Nephron (organoid): ENCODE data around the gene TCF12.

ENCODE experiments used
- H3K27ac Mint-ChIP-seq, 3 experiments: 2 replicates each; pipeline ENCODE4 v1.8.0; 2020; ENCODE audit warnings: mixed read lengths in 3 of 3, mild to moderate bottlenecking in 2 of 3, moderate library complexity in 1 of 3
- H3K27me3 Mint-ChIP-seq: 2 replicates; pipeline ENCODE4 v1.8.0; 2021; ENCODE audit warnings: low read depth, mild to moderate bottlenecking, moderate library complexity, mixed read lengths
- H3K36me3 Mint-ChIP-seq: 2 replicates; pipeline ENCODE4 v1.8.0; 2020; ENCODE audit warnings: low read depth, mixed read lengths
- H3K4me1 Mint-ChIP-seq: 2 replicates; pipeline ENCODE4 v1.8.0; 2020; ENCODE audit warnings: mixed read lengths
- H3K4me3 Mint-ChIP-seq, 3 experiments: 2 replicates each; pipeline ENCODE4 v1.8.0; 2020; ENCODE audit warnings: mild to moderate bottlenecking in 3 of 3, mixed read lengths in 3 of 3, moderate library complexity in 2 of 3
- H3K9me3 Mint-ChIP-seq: 2 replicates; pipeline ENCODE4 v1.8.0; 2020; ENCODE audit warnings: mixed read lengths
- TF ChIP-seq, protein P1 (sequence below), 3 experiments: fragments of 200-600 bp; sonication (generic); IDR thresholded peaks; one replicate each; pipeline ENCODE4 v1.5.0; 2021; ENCODE audit warnings: antibody characterized with exemption in 3 of 3; ENCODE audit not compliant: unreplicated experiment in 3 of 3

TCF12 gene

GRCh38 chr15:57086857-57087427 is 168.5 kb downstream of the TCF12 start:
- Mint-ChIP-seq H3K27ac (no peak overlapping the region), H3K9me3 (no peaks in the 10 kb centered on the region), H3K27me3 (no peaks in the 10 kb centered on the region), H3K36me3 (peaks cover 4% of the 10 kb centered on the region), H3K4me3 (no peak overlapping the region), H3K4me1 (peaks cover 18% of the 10 kb centered on the region)
- TF ChIP-seq, protein P1, sequence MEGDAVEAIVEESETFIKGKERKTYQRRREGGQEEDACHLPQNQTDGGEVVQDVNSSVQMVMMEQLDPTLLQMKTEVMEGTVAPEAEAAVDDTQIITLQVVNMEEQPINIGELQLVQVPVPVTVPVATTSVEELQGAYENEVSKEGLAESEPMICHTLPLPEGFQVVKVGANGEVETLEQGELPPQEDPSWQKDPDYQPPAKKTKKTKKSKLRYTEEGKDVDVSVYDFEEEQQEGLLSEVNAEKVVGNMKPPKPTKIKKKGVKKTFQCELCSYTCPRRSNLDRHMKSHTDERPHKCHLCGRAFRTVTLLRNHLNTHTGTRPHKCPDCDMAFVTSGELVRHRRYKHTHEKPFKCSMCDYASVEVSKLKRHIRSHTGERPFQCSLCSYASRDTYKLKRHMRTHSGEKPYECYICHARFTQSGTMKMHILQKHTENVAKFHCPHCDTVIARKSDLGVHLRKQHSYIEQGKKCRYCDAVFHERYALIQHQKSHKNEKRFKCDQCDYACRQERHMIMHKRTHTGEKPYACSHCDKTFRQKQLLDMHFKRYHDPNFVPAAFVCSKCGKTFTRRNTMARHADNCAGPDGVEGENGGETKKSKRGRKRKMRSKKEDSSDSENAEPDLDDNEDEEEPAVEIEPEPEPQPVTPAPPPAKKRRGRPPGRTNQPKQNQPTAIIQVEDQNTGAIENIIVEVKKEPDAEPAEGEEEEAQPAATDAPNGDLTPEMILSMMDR (IDR thresholded peaks at IDR 0.05; ENCODE audit: unreplicated experiment in 3 of 3), result no peak

- H3K4me3 Mint-ChIP-seq, result no peak overlapping the region
- H3K27me3 Mint-ChIP-seq, result no peaks in the 10 kb centered on the region
- peak overlapping the region; percentile 1 to 48 (median 22) for H3K27ac Mint-ChIP-seq
- TF ChIP-seq, protein P1 (IDR thresholded peaks at IDR 0.05; ENCODE audit: unreplicated experiment in 3 of 3), result no peak
- peaks cover 18% of the 10 kb centered on the region for H3K36me3 Mint-ChIP-seq
- H3K9me3 Mint-ChIP-seq, result no peaks in the 10 kb centered on the region
- peaks cover 15% of the 10 kb centered on the region for H3K4me1 Mint-ChIP-seq
These were observed 171.5 kb downstream of the TCF12 start for GRCh38 chr15:57089815-57090495.

GRCh38 chr15:57090496-57090859 is 172.0 kb downstream of the TCF12 start:
- Mint-ChIP-seq H3K9me3 (no peaks in the 10 kb centered on the region), H3K4me3 (no peak overlapping the region), H3K27me3 (no peaks in the 10 kb centered on the region), H3K4me1 (peaks cover 15% of the 10 kb centered on the region), H3K36me3 (peaks cover 22% of the 10 kb centered on the region), H3K27ac (peak overlapping the region; percentile 1 to 48 (median 22))
- TF ChIP-seq, protein P1 (IDR thresholded peaks at IDR 0.05; ENCODE audit: unreplicated experiment in 3 of 3), result no peak

- no peak overlapping the region for H3K27ac Mint-ChIP-seq
- no peaks in the 10 kb centered on the region for H3K27me3 Mint-ChIP-seq
- H3K9me3 Mint-ChIP-seq, result no peaks in the 10 kb centered on the region
- TF ChIP-seq, protein P1 (IDR thresholded peaks at IDR 0.05; ENCODE audit: unreplicated experiment in 3 of 3), result no peak
- peaks cover 15% of the 10 kb centered on the region for H3K4me1 Mint-ChIP-seq
- H3K4me3 Mint-ChIP-seq, result no peak overlapping the region
- H3K36me3 Mint-ChIP-seq, result peaks cover 23% of the 10 kb centered on the region
These were observed 173.2 kb downstream of the TCF12 start for GRCh38 chr15:57091636-57092035.

DNA sequence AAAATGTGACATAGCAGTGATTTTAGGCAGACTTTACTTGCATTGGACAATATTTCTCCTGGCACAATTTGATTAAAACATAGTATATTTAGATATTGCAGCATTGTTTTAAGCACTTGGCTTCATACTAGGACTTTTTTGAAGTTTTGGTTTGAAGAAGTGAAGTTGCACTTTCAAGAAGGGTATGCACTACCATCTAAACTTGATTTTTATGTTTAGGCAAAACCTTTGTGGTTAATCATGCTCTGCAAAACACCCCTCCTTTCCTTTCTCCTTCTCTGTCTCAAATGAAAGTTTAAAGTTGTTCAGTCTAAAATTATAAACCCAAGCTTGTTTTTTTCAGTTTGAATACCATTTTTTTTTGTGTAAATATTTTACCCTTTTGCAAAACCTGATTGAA is 173.8 kb downstream of the TCF12 start:
- Mint-ChIP-seq H3K4me3 (no peak overlapping the region), H3K27me3 (no peaks in the 10 kb centered on the region), H3K4me1 (peaks cover 15% of the 10 kb centered on the region), H3K9me3 (no peaks in the 10 kb centered on the region), H3K36me3 (peaks cover 23% of the 10 kb centered on the region), H3K27ac (no peak overlapping the region)
- TF ChIP-seq, protein P1 (IDR thresholded peaks at IDR 0.05; ENCODE audit: unreplicated experiment in 3 of 3), result no peak
